ENCODE results near the gene ASAP2.

The ASAP2 gene

DNA sequence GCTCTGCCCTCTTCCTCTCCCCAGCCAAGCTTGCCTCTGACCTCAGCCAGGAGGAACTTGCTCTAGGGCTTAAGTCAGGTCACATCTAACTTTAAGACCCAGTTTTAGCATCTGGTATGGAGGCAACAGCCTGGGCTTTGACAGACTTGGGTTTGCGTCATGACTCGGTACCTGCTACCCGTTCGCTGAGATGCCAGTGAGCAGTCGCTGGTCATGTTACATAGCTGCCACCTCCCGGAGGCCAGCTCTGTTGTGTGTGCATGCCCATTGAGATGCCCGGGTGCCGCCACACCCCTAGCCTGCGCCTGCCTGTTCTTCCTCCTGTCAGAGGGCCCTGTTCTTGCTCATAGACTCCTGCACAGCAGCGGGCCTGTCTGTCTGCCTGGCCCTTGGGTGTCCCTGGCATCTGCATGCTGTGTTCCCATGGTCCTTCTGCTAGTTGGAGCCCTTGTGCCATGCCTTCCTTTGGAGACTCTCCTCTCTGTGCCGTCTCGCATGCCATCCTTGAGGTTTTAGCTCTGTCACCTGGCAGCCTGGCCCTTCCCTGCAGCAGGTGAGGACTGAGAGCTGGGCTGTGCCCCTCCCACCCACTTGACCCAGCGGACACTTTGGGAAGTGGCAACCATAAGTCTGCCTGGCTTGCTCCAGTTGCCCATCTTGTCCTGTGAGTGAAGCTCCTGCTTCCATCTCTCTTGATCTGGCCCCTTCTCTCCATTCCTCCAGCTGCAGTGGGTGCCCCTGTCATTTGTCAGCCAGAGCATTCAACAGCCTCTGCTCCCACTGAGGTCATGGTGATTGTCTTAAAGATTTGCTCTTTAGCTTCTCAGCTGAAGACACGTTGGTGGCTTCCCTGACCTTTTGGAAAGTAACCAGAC, 24.9 kb downstream of the ASAP2 start:
- Histone ChIP-seq H3K27ac (ENCODE audit: low read depth, low read length, severe bottlenecking) (peak overlapping the region; percentile 88), H3K4me1 (ENCODE audit: control insufficient read depth, insufficient read depth, low read length, poor library complexity, severe bottlenecking) (peaks cover 83% of the 10 kb centered on the region), H3K9me3 (ENCODE audit: control insufficient read depth, low read length) (no peaks in the 10 kb centered on the region), H3K36me3 (ENCODE audit: control insufficient read depth, insufficient read depth, low read length) (peaks cover 14% of the 10 kb centered on the region), H3K4me3 (ENCODE audit: extremely low read depth, insufficient read depth, low read length, poor library complexity, severe bottlenecking) (no peak overlapping the region)
- WGBS, 2 experiments (ENCODE audit: insufficient coverage in 2 of 2): 95% methylated on average over 13 to 14 of the region's 14 CpGs

DNA sequence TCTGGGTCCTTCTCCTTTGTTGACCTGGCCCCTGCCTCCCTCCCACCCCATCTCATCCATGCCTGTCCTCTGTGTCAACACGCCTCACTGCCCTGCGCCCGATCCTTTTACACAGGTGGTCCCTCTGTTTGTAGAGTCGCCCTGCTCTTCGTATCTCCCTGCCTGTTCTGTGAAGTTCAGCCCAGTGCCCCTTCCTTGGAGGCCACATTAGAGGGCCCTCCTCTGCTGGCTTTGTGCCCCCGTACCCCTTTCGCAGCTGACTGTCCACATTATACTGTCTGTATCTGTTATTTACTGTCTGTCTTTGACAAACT, 25.5 kb downstream of the ASAP2 start:
- Histone ChIP-seq H3K9me3 (ENCODE audit: control insufficient read depth, low read length) (no peaks in the 10 kb centered on the region), H3K4me3 (ENCODE audit: extremely low read depth, insufficient read depth, low read length, poor library complexity, severe bottlenecking) (no peak overlapping the region), H3K4me1 (ENCODE audit: control insufficient read depth, insufficient read depth, low read length, poor library complexity, severe bottlenecking) (peaks cover 83% of the 10 kb centered on the region), H3K27ac (ENCODE audit: low read depth, low read length, severe bottlenecking) (peak overlapping the region; percentile 88), H3K36me3 (ENCODE audit: control insufficient read depth, insufficient read depth, low read length) (peaks cover 12% of the 10 kb centered on the region)
- WGBS, 2 experiments (ENCODE audit: insufficient coverage in 2 of 2): 93 to 100% methylated on average over 5 of the region's 7 CpGs

- 81 to 85% methylated on average over 7 of the region's 7 CpGs for WGBS, 2 experiments (ENCODE audit: insufficient coverage in 2 of 2)
- H3K4me1 ChIP-seq (ENCODE audit: control insufficient read depth, insufficient read depth, low read length, poor library complexity, severe bottlenecking): peaks cover 79% of the 10 kb centered on the region
Observed at GRCh38 chr2:9232886-9233285, 26.3 kb downstream of the ASAP2 start.

GRCh38 chr2:9234680-9235146, 28.1 kb downstream of the ASAP2 start:
- H3K27ac ChIP-seq (ENCODE audit: low read depth, low read length, severe bottlenecking): peak overlapping the region; percentile 97
- WGBS, 2 experiments (ENCODE audit: insufficient coverage in 2 of 2): 79 to 88% methylated on average over 4 to 6 of the region's 9 CpGs
- H3K36me3 ChIP-seq (ENCODE audit: control insufficient read depth, insufficient read depth, low read length): peaks cover 6% of the 10 kb centered on the region
- H3K4me1 ChIP-seq (ENCODE audit: control insufficient read depth, insufficient read depth, low read length, poor library complexity, severe bottlenecking): peaks cover 74% of the 10 kb centered on the region
- H3K9me3 ChIP-seq (ENCODE audit: control insufficient read depth, low read length): no peaks in the 10 kb centered on the region
- peak overlapping the region; percentile 7 for H3K4me3 ChIP-seq (ENCODE audit: extremely low read depth, insufficient read depth, low read length, poor library complexity, severe bottlenecking)

More at GRCh38 chr2:9232886-9233285, 26.3 kb downstream of the ASAP2 start:
- H3K36me3 ChIP-seq (ENCODE audit: control insufficient read depth, insufficient read depth, low read length): peaks cover 11% of the 10 kb centered on the region
- H3K4me3 ChIP-seq (ENCODE audit: extremely low read depth, insufficient read depth, low read length, poor library complexity, severe bottlenecking): no peak overlapping the region
- no peaks in the 10 kb centered on the region for H3K9me3 ChIP-seq (ENCODE audit: control insufficient read depth, low read length)
- H3K27ac ChIP-seq (ENCODE audit: low read depth, low read length, severe bottlenecking): peak overlapping the region; percentile 88

DNA sequence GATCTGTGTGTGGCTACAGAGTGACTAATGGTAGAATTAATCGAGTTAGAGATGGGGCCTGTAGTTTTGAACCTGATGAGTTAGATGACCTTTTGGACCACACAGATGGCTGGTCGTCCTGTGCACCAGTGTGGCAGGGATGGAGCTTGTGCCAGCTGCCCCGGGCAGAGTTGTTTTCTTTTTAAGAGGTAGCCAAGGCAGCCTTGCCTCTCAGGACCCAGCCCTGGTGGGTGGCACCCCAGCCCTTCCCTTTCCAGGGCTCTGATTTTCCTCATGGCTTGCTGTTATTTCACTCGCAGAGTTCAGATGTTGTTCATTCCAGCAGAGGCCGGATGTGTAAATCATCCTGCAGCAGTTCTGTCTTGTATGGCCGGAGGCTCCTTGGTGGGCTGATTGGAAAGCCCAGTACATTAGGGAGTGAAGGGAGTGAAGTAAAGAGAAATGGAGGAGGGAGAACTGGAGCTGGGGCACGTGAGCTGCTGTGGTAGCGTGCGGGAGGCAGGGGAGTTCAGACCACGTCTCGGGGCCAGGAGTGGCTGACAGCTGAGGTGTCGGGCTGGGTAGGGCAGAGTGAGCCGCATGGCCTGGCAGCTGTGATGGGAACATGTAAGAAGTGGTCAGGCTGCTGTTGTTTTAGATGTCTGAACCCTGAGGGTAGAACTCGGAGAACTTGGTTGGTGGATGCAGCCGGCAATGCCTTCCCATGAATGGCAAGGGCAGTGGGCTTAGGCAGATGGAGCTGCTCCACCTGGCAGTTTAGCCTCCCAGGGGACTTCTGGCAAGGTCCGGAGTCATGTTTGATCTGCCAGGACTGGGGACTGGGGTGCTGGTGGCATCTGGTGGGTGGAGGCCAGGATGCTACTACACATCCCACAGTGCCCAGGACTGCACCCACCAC, 28.8 kb downstream of the ASAP2 start:
- Histone ChIP-seq H3K36me3 (ENCODE audit: control insufficient read depth, insufficient read depth, low read length) (peaks cover 13% of the 10 kb centered on the region), H3K4me3 (ENCODE audit: extremely low read depth, insufficient read depth, low read length, poor library complexity, severe bottlenecking) (no peak overlapping the region), H3K27ac (ENCODE audit: low read depth, low read length, severe bottlenecking) (peak overlapping the region; percentile 97), H3K9me3 (ENCODE audit: control insufficient read depth, low read length) (no peaks in the 10 kb centered on the region), H3K4me1 (ENCODE audit: control insufficient read depth, insufficient read depth, low read length, poor library complexity, severe bottlenecking) (peaks cover 67% of the 10 kb centered on the region)
- WGBS, 2 experiments (ENCODE audit: insufficient coverage in 2 of 2): 91 to 94% methylated on average over 10 to 15 of the region's 16 CpGs

DNA sequence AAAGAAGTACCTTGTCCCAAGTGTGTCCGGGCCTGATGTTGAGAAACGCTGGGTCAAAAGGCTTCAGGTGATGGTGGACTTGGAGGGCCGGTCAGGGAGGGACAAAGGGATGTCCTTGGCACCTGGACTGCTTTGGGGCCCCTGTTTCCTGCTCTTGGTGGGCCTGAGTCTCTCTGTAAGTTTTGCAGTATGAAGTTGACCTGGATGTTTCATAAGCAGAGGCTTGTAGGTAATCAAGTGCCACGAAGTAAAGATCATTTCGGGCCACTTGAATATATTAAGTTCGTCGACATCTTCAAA, 29.4 kb downstream of the ASAP2 start:
- Histone ChIP-seq H3K9me3 (ENCODE audit: control insufficient read depth, low read length) (no peaks in the 10 kb centered on the region), H3K4me1 (ENCODE audit: control insufficient read depth, insufficient read depth, low read length, poor library complexity, severe bottlenecking) (peaks cover 61% of the 10 kb centered on the region), H3K27ac (ENCODE audit: low read depth, low read length, severe bottlenecking) (peak overlapping the region; percentile 97), H3K36me3 (ENCODE audit: control insufficient read depth, insufficient read depth, low read length) (peaks cover 17% of the 10 kb centered on the region), H3K4me3 (ENCODE audit: extremely low read depth, insufficient read depth, low read length, poor library complexity, severe bottlenecking) (no peak overlapping the region)
- 96 to 100% methylated on average over 4 to 6 of the region's 7 CpGs for WGBS, 2 experiments (ENCODE audit: insufficient coverage in 2 of 2)

GRCh38 chr2:9236867-9237266, 30.3 kb downstream of the ASAP2 start:
- H3K36me3 ChIP-seq (ENCODE audit: control insufficient read depth, insufficient read depth, low read length): peaks cover 25% of the 10 kb centered on the region
- no peak overlapping the region for H3K27ac ChIP-seq (ENCODE audit: low read depth, low read length, severe bottlenecking)
- no peak overlapping the region for H3K4me3 ChIP-seq (ENCODE audit: extremely low read depth, insufficient read depth, low read length, poor library complexity, severe bottlenecking)
- 84 to 92% methylated on average over 6 of the region's 6 CpGs for WGBS, 2 experiments (ENCODE audit: insufficient coverage in 2 of 2)
- H3K9me3 ChIP-seq (ENCODE audit: control insufficient read depth, low read length): no peaks in the 10 kb centered on the region
- peaks cover 53% of the 10 kb centered on the region for H3K4me1 ChIP-seq (ENCODE audit: control insufficient read depth, insufficient read depth, low read length, poor library complexity, severe bottlenecking)

DNA sequence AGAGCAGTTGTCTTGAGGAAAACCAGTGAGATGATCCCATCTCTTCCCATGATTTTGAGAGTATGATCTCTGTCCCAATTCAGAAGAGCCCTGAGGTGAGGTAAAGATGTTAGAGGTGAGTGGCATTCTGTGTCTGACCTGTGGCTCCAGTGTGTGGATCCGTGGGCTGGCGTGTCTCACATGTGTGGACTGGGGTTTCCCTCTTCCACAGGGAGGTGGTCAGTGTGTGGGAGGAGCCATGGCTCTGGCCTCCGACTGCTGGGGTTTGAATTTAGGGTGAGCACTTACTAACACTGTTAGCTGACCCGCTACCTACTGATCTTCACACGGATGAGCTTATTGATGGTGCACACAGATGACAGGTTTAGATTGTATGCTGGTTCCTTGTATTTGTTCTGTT, 31.2 kb downstream of the ASAP2 start:
- no peak overlapping the region for H3K4me3 ChIP-seq (ENCODE audit: extremely low read depth, insufficient read depth, low read length, poor library complexity, severe bottlenecking)
- no peak overlapping the region for H3K27ac ChIP-seq (ENCODE audit: low read depth, low read length, severe bottlenecking)
- 92% methylated on average over 3 of the region's 5 CpGs; no CpG with 5 or more reads in 1 of the 2 experiments for whole genome bisulfite sequencing, 2 experiments (ENCODE audit: insufficient coverage in 2 of 2)
- peaks cover 4% of the 10 kb centered on the region for H3K9me3 ChIP-seq (ENCODE audit: control insufficient read depth, low read length)
- peaks cover 48% of the 10 kb centered on the region for H3K4me1 ChIP-seq (ENCODE audit: control insufficient read depth, insufficient read depth, low read length, poor library complexity, severe bottlenecking)
- peaks cover 28% of the 10 kb centered on the region for H3K36me3 ChIP-seq (ENCODE audit: control insufficient read depth, insufficient read depth, low read length)

- Histone ChIP-seq H3K9me3 (ENCODE audit: control insufficient read depth, low read length) (peaks cover 4% of the 10 kb centered on the region), H3K4me1 (ENCODE audit: control insufficient read depth, insufficient read depth, low read length, poor library complexity, severe bottlenecking) (peaks cover 39% of the 10 kb centered on the region), H3K4me3 (ENCODE audit: extremely low read depth, insufficient read depth, low read length, poor library complexity, severe bottlenecking) (no peak overlapping the region), H3K36me3 (ENCODE audit: control insufficient read depth, insufficient read depth, low read length) (peaks cover 28% of the 10 kb centered on the region), H3K27ac (ENCODE audit: low read depth, low read length, severe bottlenecking) (no peak overlapping the region)
- 100% methylated on average over 1 of the region's 7 CpGs for WGBS, 2 experiments (ENCODE audit: insufficient coverage in 2 of 2)
Observed at GRCh38 chr2:9238591-9239326, 32.1 kb downstream of the ASAP2 start.

GRCh38 chr2:9239616-9240015, 33.0 kb downstream of the ASAP2 start:
- H3K36me3 ChIP-seq (ENCODE audit: control insufficient read depth, insufficient read depth, low read length): peaks cover 28% of the 10 kb centered on the region
- H3K4me1 ChIP-seq (ENCODE audit: control insufficient read depth, insufficient read depth, low read length, poor library complexity, severe bottlenecking): peaks cover 32% of the 10 kb centered on the region
- no peak overlapping the region for H3K27ac ChIP-seq (ENCODE audit: low read depth, low read length, severe bottlenecking)
- WGBS, 2 experiments (ENCODE audit: insufficient coverage in 2 of 2): 94 to 96% methylated on average over 3 to 5 of the region's 5 CpGs
- peaks cover 4% of the 10 kb centered on the region for H3K9me3 ChIP-seq (ENCODE audit: control insufficient read depth, low read length)
- no peak overlapping the region for H3K4me3 ChIP-seq (ENCODE audit: extremely low read depth, insufficient read depth, low read length, poor library complexity, severe bottlenecking)

Data from mesodermal cell (in vitro differentiated cells).